Esophagus mucosa (tissue), 1 donor: ENCODE measurements around the gene COX6B1. TPM values are rescaled to one million over a fixed set of nuclear protein-coding genes. Genes with fewer than 3 reads are reported as not detected.
A peak's percentile ranks its signal among the peaks of the same experiment; 100 is the strongest.
"Not testable (repeated sequence)": the region's sequence is repeated elsewhere in the genome, so short reads cannot be mapped to it uniquely, and the experiment has no call there.

ENCODE experiments used
- ATAC-seq: fragments of 200-7000 bp; cut with Tn5 transposase; one replicate; pipeline ENCODE4 v1.9.1; 2020
- total RNA-seq: library from RNA; stranded (reverse); gene quantifications from one replicate; pipeline ENCODE4 v1.2.4, GENCODE V29; 2023
- donor health status: DM: yes; HTN: yes; CAD: no.

The COX6B1 gene
- total RNA-seq, 1 donor from 2014 or later, result 553 TPM

DNA sequence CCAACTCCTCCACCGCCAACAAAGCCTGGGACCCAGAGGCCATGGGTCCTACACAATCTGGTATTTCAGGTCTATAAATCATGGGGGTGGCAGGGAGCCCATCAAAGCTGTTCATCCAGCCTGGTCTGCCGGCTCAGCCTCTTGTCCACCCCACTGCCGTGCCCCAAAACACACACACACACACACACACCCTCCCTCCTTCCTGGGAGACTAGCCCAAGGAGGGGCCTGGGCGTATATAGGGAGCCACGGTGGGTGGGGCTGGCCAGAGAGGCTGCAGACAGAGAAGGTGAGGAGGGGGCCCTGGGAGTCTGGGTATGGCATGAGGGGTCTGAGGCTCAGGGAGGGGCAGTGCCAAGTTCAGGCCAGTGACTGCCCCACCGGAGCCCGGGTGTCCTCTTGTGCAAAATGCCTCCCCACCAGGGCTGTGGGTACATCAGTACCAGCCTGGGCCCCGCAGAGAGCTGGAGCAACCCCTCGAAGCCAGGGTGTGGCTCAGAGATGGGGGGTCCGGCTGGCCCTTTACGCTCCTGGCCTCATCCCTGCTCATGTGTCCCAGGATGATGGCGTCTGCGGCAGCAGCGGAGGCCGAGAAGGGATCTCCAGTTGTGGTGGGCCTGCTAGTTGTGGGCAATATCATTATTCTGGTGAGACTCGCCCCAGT lies 18.3 kb downstream of the COX6B1 start, which contains the start of gene UPK1A:
UPK1A (plus strand) TSS at position 267 of the 663 bp plus-strand sequence; CDS start at position 563, 296 bp downstream.
- peak; percentile 82 for ATAC-seq

DNA sequence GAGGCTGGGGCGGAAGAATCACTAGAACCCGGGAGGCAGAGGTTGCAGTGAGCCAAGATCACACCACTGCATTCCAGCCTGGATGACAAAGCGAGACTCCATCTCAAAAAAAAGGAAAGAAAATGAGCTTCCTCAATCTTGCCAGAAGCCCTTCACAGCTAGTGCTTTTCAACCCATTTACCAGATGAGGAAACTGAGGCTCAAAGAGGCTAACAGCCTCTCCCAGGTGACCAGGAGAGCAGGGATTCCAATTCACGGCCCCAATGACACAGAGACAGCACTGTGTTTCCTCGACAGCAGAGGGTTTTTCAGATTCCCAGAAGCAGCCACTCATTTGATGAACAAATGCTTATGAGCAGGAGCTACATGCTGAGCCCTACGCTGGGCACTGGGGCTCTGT lies 21.4 kb downstream of the COX6B1 start:
- ATAC-seq, result no peak

DNA sequence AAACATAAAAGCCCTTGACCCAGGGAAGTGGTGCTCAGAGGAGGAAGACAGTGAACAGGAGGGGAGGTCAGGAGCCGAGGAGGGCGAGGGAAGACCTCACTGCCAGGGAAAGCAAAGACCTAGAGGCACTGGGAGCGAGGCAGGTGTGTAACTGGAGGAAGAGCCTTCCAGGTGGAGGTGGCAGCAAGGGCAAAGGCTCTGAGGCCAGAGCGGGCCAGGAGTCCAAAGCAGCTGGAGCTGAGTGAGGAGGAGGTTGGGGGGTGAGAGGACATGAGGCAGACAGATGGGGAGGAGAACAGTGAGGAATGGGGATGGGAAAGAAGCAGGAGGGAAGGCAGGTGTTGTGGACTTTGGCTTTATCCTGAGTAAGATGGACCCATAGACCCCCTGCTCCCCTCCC lies 21.9 kb downstream of the COX6B1 start:
- no peak for ATAC-seq

- no peak for ATAC-seq
Measured at GRCh38 chr19:35670686-35671085, 22.6 kb downstream of the COX6B1 start.

GRCh38 chr19:35671818-35672217 lies 23.7 kb downstream of the COX6B1 start:
- no peak for ATAC-seq

- ATAC-seq, result peak; percentile 55
Measured at GRCh38 chr19:35673121-35673804, 25.1 kb downstream of the COX6B1 start.

DNA sequence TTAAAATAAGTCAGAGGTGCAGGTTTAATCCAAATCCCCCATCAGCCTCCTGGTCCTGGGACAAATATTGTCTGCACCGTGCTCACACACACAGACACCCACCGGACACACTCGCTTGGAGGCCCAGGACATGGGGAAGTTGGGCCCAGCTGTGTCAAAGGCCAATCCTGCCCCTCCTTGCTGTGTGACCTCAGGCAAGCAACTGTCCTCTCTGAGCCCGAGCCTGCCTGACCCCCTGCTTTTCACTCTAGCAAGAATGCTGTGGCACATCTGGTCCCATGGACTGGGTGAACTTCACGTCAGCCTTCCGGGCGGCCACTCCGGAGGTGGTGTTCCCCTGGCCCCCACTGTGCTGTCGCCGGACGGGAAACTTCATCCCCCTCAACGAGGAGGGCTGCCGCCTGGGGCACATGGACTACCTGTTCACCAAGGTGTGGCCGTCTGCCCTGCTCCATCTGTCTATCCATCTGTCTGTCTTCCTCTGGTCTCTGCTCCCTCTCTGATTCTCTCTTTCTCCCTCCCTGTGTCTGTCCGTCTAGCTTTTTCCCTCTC lies 27.5 kb downstream of the COX6B1 start:
- ATAC-seq, result no peak

DNA sequence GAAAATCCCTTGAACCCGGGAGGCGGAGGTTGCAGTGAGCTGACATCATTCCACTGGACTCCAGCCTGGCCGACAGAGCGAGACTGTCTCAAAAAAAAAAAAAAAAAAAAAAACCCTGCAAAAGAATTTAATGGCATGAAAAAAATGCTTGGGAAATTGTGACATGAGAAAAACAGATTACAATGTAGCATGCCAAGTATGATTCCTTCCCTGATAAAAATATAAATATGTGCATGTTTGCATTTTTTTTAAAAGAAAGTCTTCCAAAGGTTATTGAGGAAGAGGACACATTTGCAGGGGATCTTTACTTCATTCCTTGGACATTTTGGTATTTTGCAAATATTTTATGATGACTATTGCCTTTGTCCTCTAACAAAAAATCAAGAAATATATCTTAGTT lies 41.7 kb downstream of the COX6B1 start:
- ATAC-seq, result no peak

DNA sequence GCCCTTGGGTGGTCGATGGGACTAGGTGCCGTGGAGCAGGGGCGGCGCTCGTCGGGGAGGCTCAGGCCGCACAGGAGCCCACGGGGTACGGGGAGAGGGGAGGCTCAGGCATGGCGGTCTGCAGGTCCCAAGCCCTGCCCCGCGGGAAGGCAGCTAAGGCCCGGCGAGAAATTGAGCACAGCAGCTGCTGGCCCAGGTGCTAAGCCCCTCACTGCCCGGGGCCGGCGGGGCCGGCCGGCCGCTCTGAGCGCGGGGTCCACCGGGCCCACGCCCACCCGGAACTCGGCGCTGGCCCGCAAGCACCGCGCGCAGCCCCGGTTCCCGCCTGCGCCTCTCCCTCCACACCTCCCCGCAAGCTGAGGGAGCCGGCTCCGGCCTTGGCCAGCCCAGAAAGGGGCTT lies 43.0 kb downstream of the COX6B1 start:
- ATAC-seq, result not testable (repeated sequence)

GRCh38 chr19:35692010-35692409 lies 43.9 kb downstream of the COX6B1 start:
- peak; percentile 56 for ATAC-seq

DNA sequence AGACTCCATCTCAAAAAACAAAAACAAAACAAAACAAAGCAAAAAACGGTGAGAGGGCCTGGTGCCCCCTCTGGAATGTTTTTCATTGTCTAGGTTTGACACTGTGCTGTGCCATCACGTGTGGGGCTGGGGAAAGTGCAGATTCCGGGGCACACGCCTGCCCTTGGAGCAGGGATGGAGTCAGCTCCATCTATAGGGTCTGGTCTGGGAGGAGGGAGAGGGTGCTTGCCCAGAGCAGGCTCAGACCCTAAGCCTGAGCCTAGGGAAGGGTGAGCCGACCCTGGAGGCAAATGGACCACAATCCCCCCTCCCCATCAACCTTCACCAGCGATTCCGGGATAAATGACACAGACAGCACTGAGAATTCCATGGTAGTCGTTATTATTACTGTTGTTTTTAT lies 45.3 kb downstream of the COX6B1 start:
- ATAC-seq, result peak; percentile 22

DNA sequence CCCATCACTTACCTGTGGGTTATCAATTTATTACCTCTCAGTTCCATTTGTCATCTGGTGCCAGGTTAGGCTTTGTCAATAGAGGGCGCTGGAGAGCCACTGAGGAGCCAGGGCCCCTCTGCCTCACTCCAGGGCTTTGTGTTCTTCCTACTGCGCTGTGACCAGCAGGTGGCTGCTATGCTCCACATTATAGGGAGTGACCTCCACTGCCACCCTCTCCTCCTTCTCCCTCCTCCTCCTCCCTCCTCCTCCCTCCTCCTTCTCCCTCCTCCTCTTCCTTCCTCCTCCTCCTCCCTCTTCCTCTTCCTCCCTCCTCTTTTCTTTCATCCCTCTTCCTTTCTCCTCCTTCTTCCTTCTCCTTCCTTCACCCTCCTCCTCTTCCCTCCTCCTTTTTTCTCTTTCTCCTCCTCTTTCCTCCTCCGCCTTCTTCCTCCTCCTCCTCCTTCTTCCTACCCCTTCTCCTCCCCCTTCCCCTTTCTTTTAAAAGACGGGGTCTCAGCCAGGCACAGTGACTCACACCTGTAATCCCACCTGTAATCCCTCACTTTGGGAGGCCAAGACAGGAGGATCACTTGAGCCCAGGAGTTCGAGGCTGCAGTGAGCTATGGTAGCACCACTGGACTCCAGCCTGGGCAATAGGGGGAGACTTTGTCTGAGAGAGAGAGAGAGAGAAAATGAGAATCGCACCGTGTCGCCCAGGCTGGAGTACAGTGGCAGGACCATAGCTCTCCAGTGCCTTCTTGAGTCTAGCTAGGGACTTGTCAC lies 45.9 kb downstream of the COX6B1 start:
- ATAC-seq, result peak; percentile 99

GRCh38 chr19:35695895-35696422 lies 47.8 kb downstream of the COX6B1 start:
- ATAC-seq, result no peak

DNA sequence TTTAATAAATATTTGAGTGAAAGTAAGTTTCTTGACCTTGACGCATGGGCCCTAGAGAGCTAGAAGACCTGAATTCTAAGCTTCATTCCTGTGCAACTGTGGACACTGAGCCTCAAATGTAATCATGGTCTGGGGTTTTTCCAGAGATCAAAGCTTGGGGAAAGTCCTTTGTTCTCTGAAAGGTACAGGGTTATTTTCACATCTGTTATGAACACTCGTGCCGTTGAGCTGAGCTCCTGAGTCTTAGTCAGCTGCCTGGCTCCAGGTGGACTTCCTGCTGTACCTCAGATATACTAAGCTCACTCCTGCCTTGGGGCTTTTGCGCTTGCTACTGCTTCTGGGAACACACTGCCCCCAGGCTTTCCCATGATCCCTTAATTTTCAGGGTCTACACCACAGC lies 48.7 kb downstream of the COX6B1 start:
- no peak for ATAC-seq

DNA sequence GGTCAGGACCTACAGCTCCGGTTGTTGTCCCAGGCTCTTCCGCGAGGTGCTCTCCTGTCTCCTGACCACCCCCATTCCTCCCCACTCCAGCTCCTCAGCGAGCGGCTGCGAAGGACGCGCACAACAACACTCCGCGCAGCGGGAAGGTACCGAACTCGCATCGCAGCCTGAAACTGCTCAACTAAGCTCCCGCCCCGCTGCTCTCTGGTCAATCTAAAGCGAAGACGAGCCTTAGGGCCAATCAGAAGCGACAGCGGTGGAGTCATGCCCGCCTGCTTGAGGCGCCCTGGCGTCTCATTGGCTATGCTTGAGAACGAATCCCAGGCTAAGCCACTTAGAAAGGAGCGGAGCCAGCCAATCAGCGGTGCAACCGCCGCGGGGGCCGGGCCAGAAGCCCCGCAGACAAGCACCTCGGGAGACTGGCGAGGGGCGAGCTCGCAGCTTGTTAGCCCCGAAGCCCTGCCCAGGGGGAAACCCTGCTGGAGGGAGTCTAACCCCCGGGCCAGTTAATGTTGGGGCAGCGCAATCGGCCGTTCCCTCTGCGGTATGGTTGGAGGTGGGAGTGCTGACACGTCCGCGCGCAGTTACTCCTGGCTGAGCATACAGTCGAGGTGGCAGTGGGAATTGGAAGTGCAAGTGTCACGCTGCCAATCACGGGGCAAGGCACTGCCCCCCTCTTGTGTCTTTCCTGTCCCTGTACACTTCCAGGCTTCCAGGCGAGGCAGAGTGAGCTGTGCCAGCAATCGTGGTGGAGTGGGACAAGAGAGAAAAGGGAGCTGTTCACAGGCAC lies 54.3 kb downstream of the COX6B1 start:
- peak; percentile 98 for ATAC-seq

DNA sequence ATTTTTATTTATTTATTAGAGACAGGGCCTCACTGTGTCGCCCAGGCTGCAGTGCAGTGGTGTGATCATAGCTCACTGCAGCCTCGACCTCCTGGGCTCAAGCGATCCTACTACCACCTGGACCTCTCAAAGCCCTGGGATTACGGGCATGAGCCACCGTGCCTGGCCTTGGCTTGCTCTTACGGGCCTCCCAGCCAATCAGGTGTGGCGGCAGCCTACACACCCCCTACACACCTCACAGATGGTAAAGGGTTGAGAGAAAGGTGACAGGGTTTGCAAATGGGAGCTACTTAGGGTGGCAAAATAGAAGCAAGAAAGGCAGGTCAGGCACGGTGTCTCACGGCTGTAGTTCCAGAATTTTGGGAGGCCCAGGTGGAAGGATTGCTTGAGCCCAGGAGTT lies 55.2 kb downstream of the COX6B1 start:
- peak; percentile 4 for ATAC-seq

DNA sequence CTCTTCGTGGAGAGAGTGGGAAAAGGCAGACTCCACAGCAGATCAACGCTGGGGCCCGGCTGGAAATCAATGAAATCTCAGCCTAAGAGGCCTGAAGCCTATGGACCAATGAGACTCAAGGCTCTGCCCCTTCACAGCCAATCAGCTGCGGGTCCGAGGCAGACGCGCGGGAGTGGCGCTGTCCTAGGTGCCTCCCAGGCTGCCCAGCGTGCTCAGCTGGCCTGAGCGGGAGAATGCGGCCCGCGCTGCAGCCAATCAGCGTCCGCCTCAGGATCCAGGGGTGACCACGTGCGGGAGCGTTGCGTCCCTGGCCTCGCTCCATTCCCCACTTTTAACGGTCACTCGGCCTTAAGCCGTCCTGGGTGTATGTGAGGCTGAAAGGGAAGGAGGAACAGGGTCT lies 56.1 kb downstream of the COX6B1 start, which contains the start of gene ZBTB32:
ZBTB32 (plus strand) TSS at position 341 of the 400 bp plus-strand sequence. CDS start 10,069 bp downstream, outside the sequence.
- ATAC-seq, result no peak
